ENCODE results near the gene MARCHF9. TPM values are rescaled to one million over a fixed set of nuclear protein-coding genes. Genes with fewer than 3 reads are reported as not detected.

Gene MARCHF9
- total RNA-seq, 1 donor from 2014 or later = 8.1 TPM

- peaks cover 100% of the 10 kb centered on the region for H3K27me3 ChIP-seq
These were observed 19.6 kb upstream of the MARCHF9 start for GRCh38 chr12:57735198-57735855.

GRCh38 chr12:57735952-57736740 is 18.8 kb upstream of the MARCHF9 start:
- peak; percentile 80 for DNase-seq (ENCODE audit: low spot score)
- H4K20me1 ChIP-seq (ENCODE audit: low read depth) = peaks cover 39% of the 10 kb centered on the region

More at GRCh38 chr12:57735198-57735855, 19.6 kb upstream of the MARCHF9 start:
- TF ChIP-seq EZH2 (IDR thresholded peaks at IDR 0.05) (no peak), CTCF (IDR thresholded peaks at IDR 0.05) (no peak), EZH2phosphoT487 (IDR thresholded peaks at IDR 0.05) (no peak)
- Histone ChIP-seq H3K27ac (no peak overlapping the region), H3K4me1 (peaks cover 24% of the 10 kb centered on the region), H4K20me1 (ENCODE audit: low read depth) (peaks cover 40% of the 10 kb centered on the region), H2AFZ (replicated peaks) (no peak overlapping the region), H3K79me2 (ENCODE audit: low read depth) (no peaks in the 10 kb centered on the region), H3K36me3 (no peaks in the 10 kb centered on the region), H3K4me2 (peak overlapping the region; percentile 98), H3K9ac (no peak overlapping the region), H3K9me3 (ENCODE audit: low read depth) (no peaks in the 10 kb centered on the region), H3K4me3 (no peak overlapping the region), H3F3A (ENCODE audit: low read depth) (peaks cover 32% of the 10 kb centered on the region)
- H3K4me1 Mint-ChIP-seq = peaks cover 38% of the 10 kb centered on the region
- H3K27ac Mint-ChIP-seq = no peak overlapping the region
- peaks cover 43% of the 10 kb centered on the region for H3K27me3 Mint-ChIP-seq (ENCODE audit: insufficient read depth, low read depth)
- H3K9me3 Mint-ChIP-seq = no peaks in the 10 kb centered on the region
- H3K4me3 Mint-ChIP-seq = peak overlapping the region; percentile 80
- DNase-seq (ENCODE audit: low spot score) = peak; percentile 69
- H3K36me3 Mint-ChIP-seq = peaks cover 4% of the 10 kb centered on the region

More at GRCh38 chr12:57735952-57736740, 18.8 kb upstream of the MARCHF9 start:
- Histone ChIP-seq H2AFZ (replicated peaks) (no peak overlapping the region), H3K27me3 (peaks cover 100% of the 10 kb centered on the region), H3K79me2 (ENCODE audit: low read depth) (no peaks in the 10 kb centered on the region), H3K4me3 (peak overlapping the region; percentile 44), H3K36me3 (no peaks in the 10 kb centered on the region), H3F3A (ENCODE audit: low read depth) (peaks cover 32% of the 10 kb centered on the region), H3K9ac (no peak overlapping the region), H3K4me2 (peak overlapping the region; percentile 98), H3K4me1 (peaks cover 24% of the 10 kb centered on the region), H3K27ac (no peak overlapping the region), H3K9me3 (ENCODE audit: low read depth) (no peaks in the 10 kb centered on the region)
- H3K27ac Mint-ChIP-seq = peak overlapping the region; percentile 4
- peak overlapping the region; percentile 80 for H3K4me3 Mint-ChIP-seq
- H3K9me3 Mint-ChIP-seq = no peaks in the 10 kb centered on the region
- H3K4me1 Mint-ChIP-seq = peaks cover 44% of the 10 kb centered on the region
- peak; percentile 45 for TF ChIP-seq EZH2 (IDR thresholded peaks at IDR 0.05)
- TF ChIP-seq EZH2phosphoT487 (IDR thresholded peaks at IDR 0.05) = peak; percentile 42
- TF ChIP-seq CTCF (IDR thresholded peaks at IDR 0.05) = peak; percentile 48
- peaks cover 4% of the 10 kb centered on the region for H3K36me3 Mint-ChIP-seq
- peaks cover 38% of the 10 kb centered on the region for H3K27me3 Mint-ChIP-seq (ENCODE audit: insufficient read depth, low read depth)
